Left ventricle myocardium superior (tissue), 1 donor: ENCODE measurements around the gene RAPGEFL1. TPM values are rescaled to one million over a fixed set of nuclear protein-coding genes. Genes with fewer than 3 reads are reported as not detected.
"Not testable (repeated sequence)": the region's sequence is repeated elsewhere in the genome, so short reads cannot be mapped to it uniquely, and the experiment has no call there.

Experiments
- ATAC-seq: fragments of 200-7000 bp; cut with Tn5 transposase; one replicate; pipeline ENCODE4 v1.9.1; 2020; ENCODE audit warnings: mild to moderate bottlenecking, moderate library complexity
- DNase-seq: peaks from one replicate; pipeline ENCODE4 v3.0.0-alpha.2; 2020
- intact Hi-C: fragments of 100-400 bp; cut with micrococcal nuclease; formaldehyde crosslinking; loops from one replicate; pipeline ENCODE4 v1.11.0; 2022
- long read RNA-seq: library from polyadenylated mRNA; unstranded; transcript quantifications from one replicate; pipeline ENCODE4 v2.0.0, GENCODE V29; 2021
- total RNA-seq: library from RNA; stranded (reverse); fragmentation: NEBNext Ultra II Directional; extraction: Animal tissue kit (Norgen Biotek cat#: 25700); gene quantifications from one replicate; pipeline ENCODE4 v1.2.1, GENCODE V29; 2021
- donor health status: DM: no; HTN: yes; CAD: no; lungs with severe emphysema.

RAPGEFL1 gene
- total RNA-seq, result 3.8 TPM
- long read RNA-seq, partial matches to known transcripts, result 1 of 1 reads
- long read RNA-seq, other reads (novel, unspliced or antisense), result 0 of 1 reads

GRCh38 chr17:40177275-40177874 is at the start of gene RAPGEFL1:
RAPGEFL1 (plus strand) TSS chr17:40177470; CDS start chr17:40177862, 392 bp downstream.
- intact Hi-C loops, result no loop called here

GRCh38 chr17:40129498-40129897 is 47.8 kb upstream of the RAPGEFL1 start:
- DNase-seq, result no peak
- intact Hi-C loops, result no loop called here
- no peak for ATAC-seq

More at GRCh38 chr17:40177275-40177874, at the start of gene RAPGEFL1:
- DNase-seq, result peak; percentile 87
- peak; percentile 89 for ATAC-seq

- DNase-seq (no peak), ATAC-seq (peak; percentile 43)
- intact Hi-C loops, result no loop called here
Measured at GRCh38 chr17:40130352-40131042, 46.8 kb upstream of the RAPGEFL1 start.

- ATAC-seq (no peak), DNase-seq (no peak)
- intact Hi-C loops, result no loop called here
Measured at GRCh38 chr17:40134184-40134583, 43.1 kb upstream of the RAPGEFL1 start.

- intact Hi-C loops, result no loop called here
- DNase-seq (no peak), ATAC-seq (no peak)
Measured at GRCh38 chr17:40135817-40136216, 41.5 kb upstream of the RAPGEFL1 start.

GRCh38 chr17:40139566-40140058 is 37.7 kb upstream of the RAPGEFL1 start:
- ATAC-seq (peak; percentile 9), DNase-seq (no peak)
- intact Hi-C loops, result no loop called here

- DNase-seq, intact Hi-C loops, ATAC-seq: not testable (repeated sequence)
Measured at GRCh38 chr17:40143166-40143565, 34.1 kb upstream of the RAPGEFL1 start.

GRCh38 chr17:40145476-40145875 is 31.8 kb upstream of the RAPGEFL1 start:
- ATAC-seq (no peak), DNase-seq (no peak)
- intact Hi-C loops, result no loop called here

- intact Hi-C loops, result no loop called here
- DNase-seq (no peak), ATAC-seq (no peak)
Measured at GRCh38 chr17:40148527-40148926, 28.7 kb upstream of the RAPGEFL1 start.

- intact Hi-C loops, result no loop called here
- no peak for DNase-seq
- no peak for ATAC-seq
Measured at GRCh38 chr17:40150276-40150675, 27.0 kb upstream of the RAPGEFL1 start.

- ATAC-seq, result no peak
- DNase-seq, result no peak
- intact Hi-C loops, result no loop called here
Measured at GRCh38 chr17:40151414-40151963, 25.8 kb upstream of the RAPGEFL1 start.

- ATAC-seq, result no peak
- intact Hi-C loops, result no loop called here
- no peak for DNase-seq
Measured at GRCh38 chr17:40153603-40154236, 23.6 kb upstream of the RAPGEFL1 start.

GRCh38 chr17:40157973-40158372 is 19.3 kb upstream of the RAPGEFL1 start:
- intact Hi-C loops, result no loop called here
- ATAC-seq, result no peak
- DNase-seq, result no peak

GRCh38 chr17:40158438-40159013 is 18.7 kb upstream of the RAPGEFL1 start:
- intact Hi-C loops, result no loop called here

GRCh38 chr17:40159456-40159855 is 17.8 kb upstream of the RAPGEFL1 start:
- intact Hi-C loops, result no loop called here
- no peak for ATAC-seq
- no peak for DNase-seq

More at GRCh38 chr17:40158438-40159013, 18.7 kb upstream of the RAPGEFL1 start:
- no peak for DNase-seq
- ATAC-seq, result no peak

- intact Hi-C loops, result loop anchor here (10.0 kb wide), 1 partner anchor 133 kb away; no protein-coding TSS in a partner anchor
- DNase-seq, result no peak
- ATAC-seq, result no peak
Measured at GRCh38 chr17:40167685-40168261, 9.5 kb upstream of the RAPGEFL1 start.

- peak; percentile 70 for ATAC-seq
- no peak for DNase-seq
- intact Hi-C loops, result loop anchor here (10.0 kb wide), 1 partner anchor 134 kb away; no protein-coding TSS in a partner anchor
Measured at GRCh38 chr17:40168262-40168832, 8.9 kb upstream of the RAPGEFL1 start.

- DNase-seq, result no peak
- intact Hi-C loops, result no loop called here
Measured at GRCh38 chr17:40170325-40170724, 6.9 kb upstream of the RAPGEFL1 start.

GRCh38 chr17:40171750-40172149 is 5.5 kb upstream of the RAPGEFL1 start:
- intact Hi-C loops, result no loop called here
- ATAC-seq, result no peak

More at GRCh38 chr17:40170325-40170724, 6.9 kb upstream of the RAPGEFL1 start:
- no peak for ATAC-seq

More at GRCh38 chr17:40171750-40172149, 5.5 kb upstream of the RAPGEFL1 start:
- DNase-seq, result no peak
